HG02840 (cell line): ENCODE data around the gene SNX24.
"Not testable (repeated sequence)": the region's sequence is repeated elsewhere in the genome, so short reads cannot be mapped to it uniquely, and the experiment has no call there.

Experiments
- ATAC-seq: cut with Tn5 transposase; IDR thresholded peaks from one replicate; pipeline ENCODE4 v1.9.1; 2021; ENCODE audit warnings: mild to moderate bottlenecking, moderate library complexity, moderate number of reproducible peaks; ENCODE audit not compliant: unreplicated experiment, low FRiP score

SNX24 gene, protein sequence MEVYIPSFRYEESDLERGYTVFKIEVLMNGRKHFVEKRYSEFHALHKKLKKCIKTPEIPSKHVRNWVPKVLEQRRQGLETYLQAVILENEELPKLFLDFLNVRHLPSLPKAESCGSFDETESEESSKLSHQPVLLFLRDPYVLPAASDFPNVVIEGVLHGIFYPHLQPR

DNA sequence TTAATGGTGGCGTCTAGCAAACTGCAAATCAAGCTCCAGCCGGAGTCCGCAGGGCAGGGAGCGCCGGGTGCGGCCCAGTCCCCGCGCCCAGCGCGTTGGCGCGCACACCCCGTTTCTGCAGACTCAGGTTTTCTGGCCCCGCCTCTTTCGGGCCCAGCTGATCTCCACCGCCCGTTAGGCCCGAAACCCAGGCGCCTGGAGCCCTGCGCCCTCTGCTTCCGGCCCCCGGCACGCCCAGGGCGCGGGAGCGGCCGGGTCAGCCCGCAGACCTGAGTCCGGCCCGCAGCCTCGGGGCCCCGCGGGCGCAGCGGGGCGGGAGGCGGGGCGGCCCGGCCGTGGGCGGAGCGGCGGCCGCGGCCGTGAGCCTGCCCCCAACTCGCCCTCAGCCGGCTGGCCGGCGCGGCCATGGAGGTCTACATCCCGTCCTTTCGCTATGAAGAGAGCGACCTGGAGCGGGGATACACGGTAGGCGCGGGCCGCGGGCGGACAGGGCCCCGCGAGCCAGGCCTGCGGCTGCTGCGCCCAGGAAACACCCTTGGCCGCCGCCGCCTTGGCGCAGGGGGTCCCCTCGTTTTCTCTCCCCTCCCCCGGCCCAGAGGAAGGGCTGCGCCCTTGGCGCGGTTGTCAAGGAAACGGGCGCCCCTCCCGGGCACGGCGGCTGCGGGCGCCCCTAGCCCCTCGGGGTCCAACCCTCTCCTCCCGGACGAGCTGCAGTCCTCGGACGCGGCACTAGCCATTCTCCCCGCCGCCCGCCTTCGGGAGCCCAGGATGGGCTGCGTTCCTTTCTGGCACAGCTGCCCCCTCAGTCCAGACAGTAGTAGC is at the start of gene SNX24:
Gene SNX24 (plus strand): TSS at position 385 of the 822 bp plus-strand sequence. CDS start 21 bp downstream, at position 406.
- ATAC-seq: peak; percentile 84

DNA sequence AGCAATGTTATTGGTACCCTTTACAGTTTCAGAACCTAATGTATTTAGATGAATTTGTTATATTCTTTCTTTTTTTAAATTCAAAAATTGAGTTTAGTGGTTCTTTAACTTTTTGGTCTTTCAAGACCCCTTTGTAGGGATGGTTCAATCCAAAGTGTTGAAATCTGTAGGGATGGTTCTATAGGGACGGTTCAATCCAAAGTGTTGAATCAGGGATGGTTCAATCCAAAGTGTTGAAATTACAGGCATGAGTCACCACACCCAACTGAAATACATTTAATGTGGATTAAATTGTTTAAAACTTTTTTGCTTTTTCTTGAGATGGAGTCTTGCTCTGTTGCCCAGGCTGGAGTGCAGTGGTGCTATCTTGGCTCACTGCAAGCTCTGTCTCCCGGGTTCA is 39.9 kb upstream of the SNX24 start:
- no peak for ATAC-seq

DNA sequence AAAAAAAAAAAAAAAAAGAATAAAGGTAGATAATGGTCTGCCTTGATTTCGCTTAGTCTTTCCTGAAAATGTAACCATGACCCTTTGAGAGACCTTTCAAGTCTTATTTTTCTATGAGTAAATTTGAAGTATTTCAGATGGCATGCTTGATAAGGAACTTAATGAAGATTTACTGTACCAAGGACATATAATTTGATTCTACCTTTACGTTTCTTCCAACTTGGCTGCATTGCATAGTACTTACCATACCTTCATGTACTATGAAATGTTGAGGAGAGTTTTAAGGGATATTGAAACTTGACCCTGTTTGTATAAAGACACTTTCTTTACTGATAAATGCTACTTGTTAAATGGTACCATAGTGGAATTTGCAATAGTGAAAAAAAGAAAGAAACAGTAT is 35.0 kb upstream of the SNX24 start:
- ATAC-seq: no peak

DNA sequence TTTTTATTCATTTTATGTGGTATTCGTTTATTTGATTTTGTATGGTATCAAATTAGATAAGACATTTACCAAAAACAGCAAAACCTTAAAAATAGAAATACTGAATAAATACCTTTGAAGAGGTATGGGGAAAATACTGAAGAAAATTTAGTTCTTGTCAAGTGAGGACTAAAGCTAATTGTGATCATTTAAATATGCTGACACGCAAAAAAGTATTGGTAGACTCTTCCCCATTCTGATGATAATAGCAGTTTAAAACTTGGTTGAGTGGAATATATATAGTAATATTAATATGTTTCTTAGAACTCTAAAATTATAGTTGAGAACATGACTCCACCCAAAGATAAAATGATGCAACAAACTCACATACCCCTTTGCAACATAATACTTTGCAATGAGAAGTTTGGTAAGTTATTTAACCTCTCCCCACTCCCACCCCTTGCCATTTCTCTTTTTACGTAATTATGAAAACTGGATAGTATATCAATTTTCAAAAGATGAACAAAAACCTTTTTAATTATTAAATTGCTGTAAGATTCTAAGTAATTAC is 30.1 kb upstream of the SNX24 start:
- ATAC-seq: no peak

DNA sequence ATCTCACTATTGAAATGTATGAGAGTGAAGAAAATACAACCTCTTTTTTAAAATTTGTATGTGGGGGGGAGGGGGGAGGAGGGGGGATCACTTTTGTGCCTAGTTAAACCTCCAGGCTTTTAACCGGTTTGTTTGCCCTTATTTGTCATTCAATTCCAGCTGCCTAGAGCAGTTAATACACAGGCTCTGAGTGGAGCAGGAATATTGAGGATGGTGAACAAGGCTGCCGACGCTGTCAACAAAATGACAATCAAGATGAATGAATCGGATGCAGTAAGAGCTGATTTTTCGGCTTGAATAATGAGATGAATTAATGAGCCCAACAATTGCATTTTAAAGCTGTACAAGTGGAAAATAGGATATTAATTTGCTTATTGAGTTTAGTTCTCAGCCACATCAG is 28.7 kb upstream of the SNX24 start:
- no peak for ATAC-seq

DNA sequence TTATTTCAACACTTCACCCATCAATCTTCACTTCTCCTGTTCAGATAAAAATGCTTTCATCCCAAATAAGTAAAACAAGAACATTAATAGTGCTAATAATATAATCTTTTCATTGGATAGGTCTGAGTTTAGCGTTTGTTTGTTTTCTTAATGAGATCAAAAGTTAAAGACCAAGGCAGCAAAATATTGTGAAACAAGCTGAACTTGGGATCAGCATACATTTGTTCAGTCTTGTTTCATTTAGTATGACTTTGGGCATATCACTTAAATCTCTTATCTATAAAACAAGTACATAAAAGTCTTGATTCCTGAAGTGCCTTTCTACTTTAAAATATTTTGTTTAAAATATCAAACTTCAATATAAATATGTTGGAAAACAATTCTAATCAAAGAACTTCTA is 13.4 kb upstream of the SNX24 start:
- ATAC-seq: no peak

DNA sequence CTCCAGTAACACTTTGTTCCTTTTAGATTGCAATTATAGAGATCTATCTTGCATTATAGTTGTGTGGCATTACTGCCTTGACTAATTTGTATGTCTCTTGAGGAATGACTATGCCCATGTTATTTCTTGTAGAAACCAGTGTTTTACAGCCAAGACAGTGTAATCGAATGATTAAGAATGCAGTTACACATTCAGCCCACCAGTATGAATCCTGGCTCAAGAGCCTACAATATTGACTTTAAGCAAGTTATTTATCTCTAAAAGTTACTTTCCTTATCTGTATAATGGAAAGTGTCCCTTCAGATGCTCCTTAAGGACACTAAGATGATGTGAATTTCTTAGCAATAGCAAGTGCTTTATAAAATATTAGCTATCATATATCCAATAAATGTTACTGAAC is 9.7 kb upstream of the SNX24 start:
- ATAC-seq: no peak

DNA sequence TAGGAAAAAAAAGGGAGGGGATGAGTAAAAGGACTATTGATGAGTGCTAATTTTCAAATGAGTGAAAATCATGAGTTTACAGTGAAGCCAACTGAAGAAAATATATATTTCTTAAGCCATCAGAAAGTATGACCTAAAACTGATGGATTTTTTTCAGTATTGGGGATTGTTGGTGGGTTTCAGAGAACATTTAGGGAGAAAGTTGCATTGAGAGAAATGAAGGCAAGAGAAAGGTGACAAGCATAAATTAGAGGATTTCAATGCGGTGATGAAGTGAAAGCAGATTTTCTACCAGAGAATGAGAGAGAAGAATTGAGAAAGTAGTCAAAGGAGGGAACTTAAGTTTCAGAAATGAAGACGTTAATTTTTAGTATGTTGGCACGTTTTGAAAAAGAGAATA is 8.5 kb upstream of the SNX24 start:
- ATAC-seq: no peak

DNA sequence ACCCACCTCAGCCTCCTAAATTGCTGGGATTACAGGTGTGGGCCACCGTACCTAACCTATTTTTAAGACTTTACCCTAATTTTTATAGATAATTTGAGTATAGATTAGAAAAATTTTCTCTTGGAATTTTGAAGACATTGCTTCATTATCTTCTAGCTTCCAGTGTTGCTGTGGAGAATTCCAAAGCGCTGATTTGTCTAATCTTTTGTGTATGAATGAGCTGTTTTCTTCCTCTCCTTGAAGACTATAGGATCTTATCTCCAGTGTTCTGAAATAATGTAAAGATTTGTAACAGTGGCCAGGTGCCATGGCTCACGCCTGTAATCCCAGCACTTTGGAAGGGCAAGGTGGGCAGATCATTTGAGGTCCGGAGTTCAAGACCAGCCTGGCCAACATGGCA is 5.7 kb upstream of the SNX24 start:
- no peak for ATAC-seq

DNA sequence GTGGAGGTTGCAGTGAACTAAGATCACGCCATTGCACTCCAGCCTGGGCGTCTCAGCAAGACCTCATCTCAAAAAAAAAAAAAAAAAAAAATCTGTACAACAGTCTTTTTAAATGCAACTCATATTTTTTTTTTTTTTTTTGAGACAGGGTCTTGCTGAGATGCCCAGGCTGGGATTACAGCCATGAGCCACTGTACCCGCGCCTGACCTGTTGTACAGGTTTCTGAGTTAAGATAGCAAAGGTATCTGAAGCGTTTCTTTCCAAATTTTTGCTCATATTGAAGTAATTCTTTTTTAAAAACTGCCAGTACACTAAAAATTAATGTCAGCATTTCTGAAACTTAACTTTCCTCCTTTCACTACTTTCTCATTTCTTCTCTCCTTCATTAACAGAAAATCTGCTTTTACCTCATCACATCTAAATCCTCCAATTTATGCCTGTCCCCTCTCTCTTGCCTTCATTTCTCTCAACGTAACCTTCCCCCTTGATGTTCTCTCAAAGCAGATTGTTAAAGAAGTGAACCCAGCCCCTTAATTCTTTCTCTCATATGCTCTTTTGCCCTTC is 3.3 kb upstream of the SNX24 start:
- ATAC-seq: no peak

DNA sequence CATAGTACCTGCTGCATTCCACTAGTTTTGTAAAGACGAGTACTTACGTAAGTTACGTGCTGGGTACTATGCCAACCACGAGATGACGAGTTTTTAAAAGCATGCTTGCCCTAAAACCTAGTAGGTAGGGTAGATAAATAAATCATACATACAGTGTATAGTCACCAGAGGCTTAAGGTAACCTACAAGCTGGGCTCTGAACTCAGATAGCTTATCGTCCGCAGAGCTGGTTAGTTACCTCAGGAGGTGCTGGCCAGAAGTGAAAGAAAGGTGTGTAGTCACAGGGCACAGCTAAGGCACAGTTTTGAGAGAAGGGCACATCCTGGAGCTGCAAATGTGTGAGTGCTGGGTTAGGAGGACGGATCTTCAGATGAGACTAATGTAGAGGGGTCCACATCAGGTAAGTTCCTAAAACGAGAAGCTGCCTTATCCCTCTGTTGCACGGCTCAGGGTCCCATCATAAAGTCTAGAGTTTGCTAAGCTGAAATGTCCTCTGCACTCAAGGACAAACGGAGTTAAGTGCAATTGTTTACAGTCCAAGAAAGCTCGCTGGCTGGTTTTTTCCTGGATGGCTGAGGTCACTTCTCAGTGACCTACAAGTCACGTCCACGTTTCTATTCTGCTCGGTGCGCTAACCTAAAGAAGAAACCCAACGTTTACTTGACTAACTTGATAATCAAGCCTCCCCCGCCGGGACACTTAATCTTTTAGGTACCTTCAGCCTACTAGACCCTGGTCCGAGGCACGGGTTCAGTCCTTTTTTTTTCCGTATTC is 1.1 kb upstream of the SNX24 start:
- ATAC-seq: no peak

DNA sequence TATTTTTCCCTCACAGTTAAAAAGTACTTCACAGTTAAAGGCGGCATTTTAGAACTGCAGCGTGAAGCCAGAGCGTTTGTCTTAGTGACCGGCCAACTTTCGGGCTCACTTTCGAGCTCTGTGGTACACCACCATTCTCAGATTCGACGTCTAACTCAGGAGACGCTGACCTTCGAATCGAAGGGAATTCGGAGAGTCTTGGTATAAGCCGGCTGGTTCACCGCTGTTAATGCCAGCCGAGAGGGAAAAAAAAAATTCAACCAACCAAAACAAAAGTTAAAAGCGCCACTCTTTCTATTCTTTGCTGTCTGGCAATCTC is 544 bp upstream of the SNX24 start:
- ATAC-seq: peak; percentile 44

DNA sequence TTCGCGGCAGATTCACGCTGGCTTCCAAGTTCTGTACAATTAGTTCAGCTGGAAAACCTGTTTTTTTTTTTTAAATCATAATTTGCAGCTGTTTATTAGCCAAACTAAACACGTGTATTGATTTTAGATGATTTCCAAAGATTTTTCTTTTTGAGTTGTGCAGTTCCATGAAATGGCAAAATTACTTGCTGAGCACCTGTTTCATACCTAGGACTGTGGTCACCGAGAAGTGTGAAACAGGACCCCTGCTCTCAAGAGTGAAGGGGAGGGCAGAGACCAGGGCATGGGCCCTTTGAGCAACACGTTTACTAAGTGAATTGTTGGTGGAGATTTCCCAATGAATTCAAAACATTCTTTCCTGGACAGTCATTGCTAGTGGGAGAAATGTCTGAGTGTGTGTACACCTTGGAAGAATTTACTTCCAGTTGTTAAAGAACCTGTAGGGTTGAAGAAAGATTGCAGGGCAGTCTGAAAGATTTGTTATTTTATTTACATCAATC is 688 bp downstream of the SNX24 start:
- ATAC-seq: no peak

DNA sequence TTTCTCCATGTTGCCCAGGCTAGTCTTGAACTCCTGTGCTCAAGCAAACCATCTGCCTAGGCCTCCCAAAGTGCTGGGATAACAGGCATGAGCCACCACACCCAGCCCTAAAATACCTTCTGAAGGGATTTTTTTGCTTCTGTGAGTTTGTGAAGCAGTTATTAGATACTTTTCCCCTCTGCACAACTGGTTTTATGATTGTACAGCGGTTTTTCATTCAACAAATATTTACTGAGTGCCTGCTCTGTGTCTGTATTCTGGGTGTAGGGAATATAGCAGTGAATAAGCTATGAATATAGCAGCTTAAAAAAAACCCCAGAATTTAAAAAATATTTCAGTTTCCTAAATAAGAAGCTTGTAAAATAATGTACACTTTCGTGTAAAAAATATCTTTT is 2.3 kb downstream of the SNX24 start:
- ATAC-seq: no peak

DNA sequence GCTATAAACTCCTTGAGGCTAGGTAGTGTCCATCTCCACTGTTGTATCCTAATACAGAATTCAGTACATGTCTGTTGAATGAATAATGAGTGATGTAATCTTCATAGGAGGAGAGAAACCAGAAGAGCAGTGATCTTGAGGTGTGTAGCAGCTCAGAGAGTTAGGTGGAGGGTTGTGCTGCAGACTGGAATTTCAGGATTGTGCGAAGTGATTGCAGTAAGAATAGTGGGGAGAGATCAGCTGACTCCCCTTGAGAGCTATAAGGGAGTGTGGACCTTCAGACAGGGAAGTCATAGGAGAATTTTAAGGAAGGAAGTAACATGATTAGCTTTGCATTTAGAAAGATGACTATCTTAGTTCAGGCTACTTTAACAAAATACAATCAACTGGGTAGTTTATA is 4.4 kb downstream of the SNX24 start:
- no peak for ATAC-seq

DNA sequence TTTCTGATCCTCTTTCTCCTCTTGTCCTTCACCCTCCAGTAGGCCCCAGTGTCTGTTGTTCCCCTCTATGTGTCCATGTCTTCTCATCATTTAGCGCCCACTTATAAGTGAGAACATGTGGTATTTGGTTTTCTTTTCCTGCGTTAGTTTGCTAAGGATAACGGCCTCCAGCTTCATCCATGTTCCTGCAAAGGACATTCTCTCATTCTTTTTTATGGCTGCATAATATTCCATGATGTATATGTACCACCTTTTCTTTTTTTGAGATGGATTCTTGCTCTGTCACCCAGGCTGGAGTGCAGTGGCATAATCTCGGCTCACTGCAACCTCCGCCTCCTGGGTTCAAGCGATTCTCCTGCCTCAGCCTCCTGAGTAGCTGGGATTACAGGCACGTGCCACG is 12.1 kb downstream of the SNX24 start:
- not testable (repeated sequence) for ATAC-seq

DNA sequence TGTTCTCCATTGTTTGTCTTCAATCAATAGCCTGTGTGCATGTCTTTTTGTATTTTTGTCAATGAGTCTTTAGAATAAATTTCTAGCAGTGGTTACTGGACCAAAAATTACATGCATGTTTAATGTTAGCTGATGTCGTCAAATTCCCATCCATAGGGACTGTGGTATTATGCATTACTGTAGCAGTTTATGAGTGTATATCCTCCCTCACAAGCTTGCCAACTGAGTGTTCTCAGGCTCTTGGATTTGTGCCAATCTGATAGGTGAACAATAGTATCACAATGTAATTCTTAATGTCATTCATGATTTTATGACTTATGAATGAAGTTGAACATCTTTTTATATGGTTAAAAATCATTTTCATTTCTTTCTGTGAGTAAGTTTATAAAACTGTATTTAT is 13.0 kb downstream of the SNX24 start:
- no peak for ATAC-seq

DNA sequence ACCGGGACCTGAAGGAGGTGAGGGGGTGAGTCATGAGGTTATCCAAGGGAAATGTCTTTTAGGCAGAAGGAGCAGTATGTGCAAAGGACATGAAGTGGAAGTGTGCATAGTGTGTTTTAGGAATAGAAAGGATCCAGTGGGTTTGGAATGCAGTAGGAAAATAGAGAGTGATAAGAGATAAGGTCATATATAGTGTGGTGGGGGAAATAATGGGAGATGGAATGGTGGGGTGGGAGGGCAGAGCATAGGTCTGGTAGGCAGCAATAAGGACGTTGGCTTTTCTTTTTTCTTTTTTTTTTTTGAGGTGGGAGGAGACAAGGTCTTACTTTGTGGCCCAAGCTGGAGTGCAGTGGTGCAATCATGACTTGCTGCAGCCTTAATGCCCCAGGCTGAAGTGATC is 17.8 kb downstream of the SNX24 start:
- ATAC-seq: no peak

DNA sequence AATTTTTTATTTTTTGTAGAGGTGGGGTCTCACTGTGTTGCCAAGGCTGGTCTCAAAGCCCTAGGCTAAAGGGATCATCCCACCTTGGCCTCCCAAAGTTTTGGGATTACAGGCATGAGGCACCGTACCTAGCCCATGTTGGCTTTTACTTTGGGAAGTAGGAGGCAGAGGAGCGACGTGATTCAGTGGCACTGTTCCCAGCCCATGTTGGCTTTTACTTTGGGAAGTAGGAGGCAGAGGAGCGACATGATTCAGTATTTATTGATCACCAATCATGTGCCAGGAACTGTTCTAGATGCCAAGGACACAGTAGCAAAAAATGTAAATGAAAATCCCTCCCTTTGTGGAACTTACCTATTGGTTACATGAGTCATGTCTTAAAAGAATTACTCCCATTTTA is 18.3 kb downstream of the SNX24 start:
- ATAC-seq: no peak

DNA sequence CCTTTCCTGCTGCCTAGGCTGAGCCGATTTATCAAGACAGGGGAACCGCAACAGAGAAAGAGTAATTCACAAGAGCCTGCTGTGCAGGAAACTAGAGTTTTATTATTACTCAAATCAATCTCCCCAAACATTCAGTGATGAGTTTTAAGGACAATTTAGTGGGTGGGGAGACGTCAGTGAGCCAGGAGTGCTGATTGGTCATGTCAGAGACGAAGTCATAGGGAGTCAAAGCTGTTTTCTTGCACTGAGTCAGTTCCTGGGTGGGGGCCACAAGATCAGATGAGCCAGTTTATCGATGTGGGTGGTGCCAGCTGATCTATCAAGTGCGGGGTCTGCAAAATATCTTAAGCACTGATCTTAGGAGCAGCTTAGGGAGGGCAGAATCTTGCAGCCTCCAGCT is 19.0 kb downstream of the SNX24 start:
- ATAC-seq: no peak

DNA sequence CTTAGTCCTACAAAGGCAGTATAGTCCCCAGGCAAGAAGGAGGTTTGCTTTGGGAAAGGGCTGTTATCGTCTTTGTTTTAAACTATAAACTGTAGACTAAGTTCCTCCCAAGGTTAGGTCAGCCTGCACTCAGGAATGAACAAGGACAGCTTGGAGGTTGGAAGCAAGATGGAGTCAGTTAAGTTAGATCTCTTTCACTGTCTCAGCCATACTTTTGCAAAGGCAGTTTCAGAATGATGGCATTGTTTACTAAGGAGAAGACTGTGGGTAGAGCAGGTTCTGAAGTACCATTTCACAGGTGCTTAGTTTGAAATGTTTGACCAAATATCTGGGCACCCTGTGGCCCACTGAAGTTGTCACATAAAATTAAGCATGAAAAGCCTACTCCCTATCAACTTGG is 19.4 kb downstream of the SNX24 start:
- no peak for ATAC-seq
